Measurements from ENCODE around the gene CETN1.

The CETN1 gene

GRCh38 chr18:577643-578375 is 2.4 kb upstream of the CETN1 start:
- no peak for DNase-seq

GRCh38 chr18:579238-579637 is 942 bp upstream of the CETN1 start:
- DNase-seq = no peak

- peak; percentile 63 for DNase-seq
Observed at GRCh38 chr18:581096-581495, 916 bp downstream of the CETN1 start.

- no peak for DNase-seq
Observed at GRCh38 chr18:582465-582864, 2.3 kb downstream of the CETN1 start.

GRCh38 chr18:595068-595467 is 14.9 kb downstream of the CETN1 start:
- DNase-seq = no peak

- no peak for DNase-seq
Observed at GRCh38 chr18:595571-595970, 15.4 kb downstream of the CETN1 start.

- no peak for DNase-seq
Observed at GRCh38 chr18:596288-596881, 16.2 kb downstream of the CETN1 start.

GRCh38 chr18:598124-598589 is 18.0 kb downstream of the CETN1 start:
- DNase-seq = peak; percentile 96

GRCh38 chr18:600107-600506 is 19.9 kb downstream of the CETN1 start:
- DNase-seq = peak; percentile 60

- DNase-seq = no peak
Observed at GRCh38 chr18:604771-605170, 24.6 kb downstream of the CETN1 start.

GRCh38 chr18:607930-608329 is 27.8 kb downstream of the CETN1 start:
- DNase-seq = no peak

GRCh38 chr18:610214-610928 is 30.2 kb downstream of the CETN1 start:
- DNase-seq = no peak

- no peak for DNase-seq
Observed at GRCh38 chr18:612156-612555, 32.0 kb downstream of the CETN1 start.

- no peak for DNase-seq
Observed at GRCh38 chr18:614193-614592, 34.0 kb downstream of the CETN1 start.

- DNase-seq = no peak
Observed at GRCh38 chr18:615092-615521, 34.9 kb downstream of the CETN1 start.

GRCh38 chr18:615773-616172 is 35.6 kb downstream of the CETN1 start:
- no peak for DNase-seq

- DNase-seq = peak; percentile 61
Observed at GRCh38 chr18:616380-616995, 36.3 kb downstream of the CETN1 start.

GRCh38 chr18:617970-618504 is 37.9 kb downstream of the CETN1 start:
- DNase-seq = no peak

- no peak for DNase-seq
Observed at GRCh38 chr18:618618-619017, 38.4 kb downstream of the CETN1 start.

- no peak for DNase-seq
Observed at GRCh38 chr18:621291-622043, 41.3 kb downstream of the CETN1 start.

GRCh38 chr18:622289-622688 is 42.1 kb downstream of the CETN1 start:
- DNase-seq = no peak

Measured in fibroblast of skin of right quadriceps (primary cell).